ENCODE data around the gene SSR4. TPM values are rescaled to one million over a fixed set of nuclear protein-coding genes. Genes with fewer than 3 reads are reported as not detected.
A peak's percentile ranks its signal among the peaks of the same experiment; 100 is the strongest.

The SSR4 gene
- total RNA-seq, 2 donors from 2014 or later: 266 to 306 TPM

- Mint-ChIP-seq H3K36me3 (no peaks in the 10 kb centered on the region), H3K27me3 (peaks cover 0 to 12% of the 10 kb centered on the region in 2 donors), H3K27ac (no peak within 1 kb of the TSS), H3K4me1 (ENCODE audit: low read depth in 2 of 2) (peaks cover 15 to 19% of the 10 kb centered on the region in 2 donors), H3K9me3 (no peaks in the 10 kb centered on the region), H3K4me3 (peak within 1 kb of the TSS; percentile 69)
- DNase-seq (ENCODE audit: low spot score) (no peak), ATAC-seq (peak; percentile 25 to 51)
These were observed 35.6 kb downstream of the SSR4 start, which contains the start of gene PDZD4 for GRCh38 chrX:153829799-153830639. Gene PDZD4 (minus strand): TSS chrX:153830544. CDS start chrX:153830298, 246 bp downstream.

- Mint-ChIP-seq H3K36me3 (no peaks in the 10 kb centered on the region), H3K27ac (no peak overlapping the region), H3K9me3 (no peaks in the 10 kb centered on the region), H3K4me3 (no peak overlapping the region), H3K27me3 (peaks cover 0 to 12% of the 10 kb centered on the region in 2 donors), H3K4me1 (ENCODE audit: low read depth in 2 of 2) (peaks cover 11 to 14% of the 10 kb centered on the region in 2 donors)
- peak; percentile 43 to 51 for ATAC-seq
- no peak for DNase-seq (ENCODE audit: low spot score)
These were observed 36.4 kb downstream of the SSR4 start for GRCh38 chrX:153830640-153831428.

GRCh38 chrX:153831429-153832150 lies 37.1 kb downstream of the SSR4 start:
- H3K27ac Mint-ChIP-seq: no peak overlapping the region
- ATAC-seq: no peak
- H3K4me1 Mint-ChIP-seq (ENCODE audit: low read depth in 2 of 2): peaks cover 11 to 14% of the 10 kb centered on the region in 2 donors
- H3K4me3 Mint-ChIP-seq: no peak overlapping the region
- no peaks in the 10 kb centered on the region for H3K9me3 Mint-ChIP-seq
- no peak for DNase-seq (ENCODE audit: low spot score)
- no peaks in the 10 kb centered on the region for H3K36me3 Mint-ChIP-seq
- H3K27me3 Mint-ChIP-seq: peaks cover 0 to 12% of the 10 kb centered on the region in 2 donors

- Mint-ChIP-seq H3K4me3 (no peak overlapping the region), H3K27me3 (peaks cover 0 to 8% of the 10 kb centered on the region in 2 donors), H3K9me3 (no peaks in the 10 kb centered on the region), H3K27ac (no peak overlapping the region), H3K36me3 (no peaks in the 10 kb centered on the region), H3K4me1 (ENCODE audit: low read depth in 2 of 2) (peaks cover under 1 to 7% of the 10 kb centered on the region in 2 donors)
- DNase-seq (ENCODE audit: low spot score): no peak
- ATAC-seq: peak in 1 of 2 donors; percentile 13
These were observed 38.3 kb downstream of the SSR4 start for GRCh38 chrX:153832728-153833127.

- no peak for DNase-seq (ENCODE audit: low spot score)
- ATAC-seq: no peak
- Mint-ChIP-seq H3K4me1 (ENCODE audit: low read depth in 2 of 2) (peaks cover 0 to 3% of the 10 kb centered on the region in 2 donors), H3K9me3 (no peaks in the 10 kb centered on the region), H3K4me3 (no peak overlapping the region), H3K27ac (no peak overlapping the region), H3K27me3 (peaks cover 0 to 12% of the 10 kb centered on the region in 2 donors), H3K36me3 (no peaks in the 10 kb centered on the region)
These were observed 42.5 kb downstream of the SSR4 start for GRCh38 chrX:153836921-153837320.

GRCh38 chrX:153844509-153845082 lies 50.1 kb downstream of the SSR4 start:
- ATAC-seq (no peak), DNase-seq (ENCODE audit: low spot score) (no peak)
- Mint-ChIP-seq H3K9me3 (no peaks in the 10 kb centered on the region), H3K4me1 (ENCODE audit: low read depth in 2 of 2) (no peaks in the 10 kb centered on the region), H3K36me3 (no peaks in the 10 kb centered on the region), H3K27me3 (peaks cover 7 to 16% of the 10 kb centered on the region in 2 donors), H3K4me3 (no peak overlapping the region), H3K27ac (no peak overlapping the region)

GRCh38 chrX:153845195-153845594 lies 50.7 kb downstream of the SSR4 start:
- Mint-ChIP-seq H3K9me3 (no peaks in the 10 kb centered on the region), H3K27ac (no peak overlapping the region), H3K36me3 (no peaks in the 10 kb centered on the region), H3K4me3 (no peak overlapping the region), H3K27me3 (peaks cover 7 to 16% of the 10 kb centered on the region in 2 donors), H3K4me1 (ENCODE audit: low read depth in 2 of 2) (no peaks in the 10 kb centered on the region)
- ATAC-seq: no peak
- no peak for DNase-seq (ENCODE audit: low spot score)

- no peaks in the 10 kb centered on the region for H3K4me1 Mint-ChIP-seq (ENCODE audit: low read depth in 2 of 2)
- no peak for ATAC-seq
- no peaks in the 10 kb centered on the region for H3K9me3 Mint-ChIP-seq
- H3K27me3 Mint-ChIP-seq: peaks cover 7 to 20% of the 10 kb centered on the region in 2 donors
- H3K4me3 Mint-ChIP-seq: no peak overlapping the region
- no peaks in the 10 kb centered on the region for H3K36me3 Mint-ChIP-seq
- no peak overlapping the region for H3K27ac Mint-ChIP-seq
- DNase-seq (ENCODE audit: low spot score): no peak
These were observed 51.4 kb downstream of the SSR4 start for GRCh38 chrX:153845842-153846241.

Other genes with a start within 250 kb of the SSR4 start
- gene CCNQ, start 195.5 kb upstream of the SSR4 start, total RNA-seq: 10 to 100 TPM; 16.4 to 30.7 TPM
- gene DUSP9, start 147.5 kb upstream of the SSR4 start, total RNA-seq: not detected
- not detected for gene PNCK, start 120.9 kb upstream of the SSR4 start, total RNA-seq
- 1 to 10 TPM; 2.3 to 4.1 TPM for gene SLC6A8, start 106.7 kb upstream of the SSR4 start, total RNA-seq
- gene BCAP31, start 70.3 kb upstream of the SSR4 start, total RNA-seq: 100 to 1,000 TPM; 156 to 159 TPM
- 10 to 100 TPM in 1 of 2 donors, 1 to 10 TPM in 1; 7.4 to 12.2 TPM for gene ABCD1, start 69.8 kb upstream of the SSR4 start, total RNA-seq
- gene PLXNB3, start 30.4 kb upstream of the SSR4 start, total RNA-seq: 1 to 10 TPM in 1 of 2 donors, under 1 TPM in 1; 0.48 to 2.4 TPM
- not detected for gene SRPK3, start 13.6 kb upstream of the SSR4 start, total RNA-seq
- 10 to 100 TPM; 62.5 to 74.1 TPM for gene IDH3G, start 293 bp upstream of the SSR4 start, total RNA-seq
- gene PDZD4, start 35.9 kb downstream of the SSR4 start, total RNA-seq: 1 to 10 TPM; 2.2 to 2.7 TPM
- 1 to 10 TPM in 1 of 2 donors, under 1 TPM in 1; 0.74 to 1.2 TPM for gene L1CAM, start 91.5 kb downstream of the SSR4 start, total RNA-seq
- gene AVPR2, start 110.0 kb downstream of the SSR4 start, total RNA-seq: not detected
- 100 to 1,000 TPM; 155 to 276 TPM for gene ARHGAP4, start 131.6 kb downstream of the SSR4 start, total RNA-seq
- gene NAA10, start 140.4 kb downstream of the SSR4 start, total RNA-seq: 100 to 1,000 TPM; 115 to 175 TPM
- 1 to 10 TPM; 4.8 to 5.4 TPM for gene RENBP, start 150.0 kb downstream of the SSR4 start, total RNA-seq
- 100 to 1,000 TPM; 105 to 131 TPM for gene HCFC1, start 177.2 kb downstream of the SSR4 start, total RNA-seq
- 1 to 10 TPM; 2.4 to 6.9 TPM for gene TMEM187, start 178.1 kb downstream of the SSR4 start, total RNA-seq
- gene IRAK1, start 225.2 kb downstream of the SSR4 start, total RNA-seq: 100 to 1,000 TPM; 136 to 258 TPM

All from natural killer cell treated with Interleukin-12 subunit alpha and Interleukin-12 subunit beta and Interleukin-15 and Interleukin-18, amount 100 ng/mL, for 72 hours (primary cell).